Panc1 (cell line): ENCODE results near the gene KNG1. TPM values are rescaled to one million over a fixed set of nuclear protein-coding genes. Genes with fewer than 3 reads are reported as not detected.

Experiments used
- ATAC-seq: fragments of 200-7000 bp; cut with Tn5 transposase; 2 replicates; pipeline ENCODE4 v1.9.1; 2020; ENCODE audit warnings: mild to moderate bottlenecking, moderate library complexity
- BruUV-seq: library from RNA; stranded (reverse); fragments of 400-500 nt; replicated peaks from 2 replicates; lab custom pipeline; 2021; lab: Mats Ljungman, UMichigan
- CTCF ChIA-PET: fragments of 300-600 bp; sonication (Branson Sonifier 250); formaldehyde crosslinking; loops from one replicate; lab custom pipeline; 2022; ENCODE audit warnings: antibody characterized with exemption; lab: Charles Lee
- POLR2A ChIA-PET: fragments of 300-600 bp; sonication (Branson Sonifier 250); formaldehyde crosslinking; loops from one replicate; lab custom pipeline; 2022; ENCODE audit warnings: antibody characterized with exemption; lab: Charles Lee
- DNase-seq: peaks from one replicate; pipeline ENCODE4 v3.0.0-alpha.2; 2010; ENCODE audit warnings: low read depth, low spot score
- H3K27ac ChIP-seq: 2 replicates; pipeline ENCODE4 v1.5.1; 2011; ENCODE audit warnings: mild to moderate bottlenecking, low read length, inconsistent platforms
- H3K27me3 ChIP-seq: fragments of 200-500 bp; sonication (Bioruptor generic); 2 replicates; pipeline ENCODE4 v1.6.0; 2014; ENCODE audit warnings: low read length, inconsistent platforms; ENCODE audit not compliant: control insufficient read depth, insufficient read depth
- H3K36me3 ChIP-seq: fragments of 200-500 bp; sonication (Bioruptor generic); 2 replicates; pipeline ENCODE4 v1.5.1; 2014; ENCODE audit warnings: inconsistent platforms, mild to moderate bottlenecking, low read length, moderate library complexity; ENCODE audit not compliant: control insufficient read depth, insufficient read depth
- H3K4me1 ChIP-seq: 2 replicates; pipeline ENCODE4 v1.5.1; 2011; ENCODE audit warnings: inconsistent platforms, mild to moderate bottlenecking, low read length, moderate library complexity; ENCODE audit not compliant: control insufficient read depth, insufficient read depth
- H3K4me3 ChIP-seq, 2 experiments: 2 replicates each; pipeline ENCODE4 v1.5.1; 2011 to 2012; ENCODE audit warnings: low read depth in 2 of 2, low read length in 2 of 2, mild to moderate bottlenecking in 2 of 2, inconsistent platforms in 1 of 2, moderate library complexity in 1 of 2
- H3K9me3 ChIP-seq: fragments of 200-500 bp; sonication (Bioruptor generic); 2 replicates; pipeline ENCODE4 v1.5.1; 2014; ENCODE audit warnings: low read depth, mild to moderate bottlenecking, inconsistent platforms, low read length, moderate library complexity; ENCODE audit not compliant: control insufficient read depth, insufficient read depth
- POLR2AphosphoS5 ChIP-seq: IDR thresholded peaks from 2 replicates; pipeline ENCODE4 v1.6.1; 2012; ENCODE audit warnings: mild to moderate bottlenecking, low read depth, low read length, moderate library complexity
- SIN3A ChIP-seq: IDR thresholded peaks from 2 replicates; pipeline ENCODE4 v1.6.1; 2012; ENCODE audit warnings: low read depth, mild to moderate bottlenecking, low read length, moderate library complexity, borderline replicate concordance; ENCODE audit not compliant: insufficient read depth
- TCF7L2 ChIP-seq: IDR thresholded peaks from 2 replicates; pipeline ENCODE4 v1.6.1; 2011; ENCODE audit warnings: mild to moderate bottlenecking, low read depth, low read length, inconsistent platforms
- in situ Hi-C: cut with HindIII; loops from 2 replicates; pipeline ENCODE4 v1.10.0; 2016; ENCODE audit warnings: low sequenced_read_pairs, low pct_unique_long_range_greater_than_20kb
- intact Hi-C: fragments of 100-400 bp; cut with micrococcal nuclease; formaldehyde crosslinking; loops from one replicate; pipeline ENCODE4 v1.10.0; 2022; ENCODE audit not compliant: unreplicated experiment
- total RNA-seq: library from RNA; stranded (reverse); gene quantifications from one replicate; pipeline ENCODE4 v1.2.1, GENCODE V29; 2021; ENCODE audit not compliant: unreplicated experiment
- TF ChIP-seq, protein P1 (sequence below): fragments of 450-650 bp; IDR thresholded peaks from 2 replicates; pipeline ENCODE4 v1.5.1; 2017; ENCODE audit warnings: mild to moderate bottlenecking
- TF ChIP-seq, protein P2 (sequence below), 2 experiments: IDR thresholded peaks; 2 replicates each; pipeline ENCODE4 v1.6.1; 2011 to 2012; ENCODE audit warnings: low read depth in 2 of 2, control low read depth in 1 of 2, low read length in 1 of 2, mild to moderate bottlenecking in 1 of 2, moderate library complexity in 1 of 2; ENCODE audit not compliant: insufficient read depth in 1 of 2

Gene KNG1
- total RNA-seq, 1 experiment from 2014 or later, result 0.23 TPM

DNA sequence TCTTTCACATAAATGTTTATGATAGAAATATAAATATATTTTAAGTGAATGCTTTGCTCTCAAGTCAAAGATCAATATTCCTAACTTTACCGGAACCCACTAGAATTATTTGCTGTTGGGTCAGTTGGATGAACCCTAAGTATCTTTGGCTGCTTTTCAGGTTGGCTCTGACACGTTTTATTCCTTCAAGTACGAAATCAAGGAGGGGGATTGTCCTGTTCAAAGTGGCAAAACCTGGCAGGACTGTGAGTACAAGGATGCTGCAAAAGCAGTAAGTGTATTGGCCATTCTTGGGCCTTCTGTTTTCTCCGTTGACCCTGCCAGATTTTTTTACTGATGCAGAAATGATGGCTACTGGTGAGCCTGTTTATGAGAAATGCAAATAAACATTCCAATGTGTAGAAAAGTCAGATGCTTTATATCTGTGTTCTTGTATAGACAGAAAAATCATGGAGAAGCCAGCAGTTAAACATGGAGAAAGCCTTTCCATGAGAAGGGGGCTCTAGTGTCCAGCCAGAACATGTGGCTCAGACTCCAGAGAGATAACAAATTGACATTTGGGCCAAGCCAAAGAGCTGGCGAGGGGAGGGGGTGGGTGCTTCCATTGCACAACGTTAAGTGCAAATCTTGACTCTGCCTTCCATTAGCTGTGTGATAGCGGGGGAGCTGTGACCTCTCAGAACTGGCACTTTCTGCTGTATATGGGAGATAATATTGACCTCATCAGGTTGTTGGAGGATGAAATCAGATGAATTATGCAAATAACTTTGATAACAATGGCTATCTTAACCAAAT, 3.0 kb downstream of the KNG1 start:
- ChIA-PET CTCF (no interaction called here), POLR2A (no interaction called here)
- DNase-seq (no peak), ATAC-seq (no peak)
- Histone ChIP-seq H3K9me3 (no peaks in the 10 kb centered on the region), H3K27me3 (no peaks in the 10 kb centered on the region), H3K27ac (no peak overlapping the region), H3K4me3 (no peak overlapping the region), H3K36me3 (no peaks in the 10 kb centered on the region), H3K4me1 (no peaks in the 10 kb centered on the region)
- intact Hi-C loops, result no loop called here
- TF ChIP-seq TCF7L2, result no peak
- no TSS peak for BruUV-seq
- in situ Hi-C loops, result no loop called here

DNA sequence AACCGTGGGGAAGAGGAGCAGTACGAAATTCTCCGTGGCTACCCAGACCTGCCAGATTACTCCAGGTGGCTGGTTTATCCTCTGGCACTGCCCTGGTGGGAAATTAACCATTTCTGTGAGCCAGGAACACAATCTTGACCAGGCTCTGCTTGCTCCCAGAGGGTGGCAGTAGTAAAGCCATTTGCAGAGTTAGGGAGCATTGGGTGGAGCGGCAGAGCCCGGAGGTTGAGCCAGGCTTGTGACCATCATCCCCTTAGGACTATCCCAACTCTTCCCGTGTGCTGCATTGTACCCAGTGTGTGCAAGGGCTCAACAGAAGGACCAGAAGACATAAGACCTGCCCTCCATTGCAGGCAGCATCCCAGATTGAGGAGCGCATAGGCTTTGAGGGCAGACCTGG, 5.3 kb downstream of the KNG1 start:
- H3K27ac ChIP-seq, result no peak overlapping the region
- no peaks in the 10 kb centered on the region for H3K4me1 ChIP-seq
- BruUV-seq, result no TSS peak
- TF ChIP-seq, protein P1, sequence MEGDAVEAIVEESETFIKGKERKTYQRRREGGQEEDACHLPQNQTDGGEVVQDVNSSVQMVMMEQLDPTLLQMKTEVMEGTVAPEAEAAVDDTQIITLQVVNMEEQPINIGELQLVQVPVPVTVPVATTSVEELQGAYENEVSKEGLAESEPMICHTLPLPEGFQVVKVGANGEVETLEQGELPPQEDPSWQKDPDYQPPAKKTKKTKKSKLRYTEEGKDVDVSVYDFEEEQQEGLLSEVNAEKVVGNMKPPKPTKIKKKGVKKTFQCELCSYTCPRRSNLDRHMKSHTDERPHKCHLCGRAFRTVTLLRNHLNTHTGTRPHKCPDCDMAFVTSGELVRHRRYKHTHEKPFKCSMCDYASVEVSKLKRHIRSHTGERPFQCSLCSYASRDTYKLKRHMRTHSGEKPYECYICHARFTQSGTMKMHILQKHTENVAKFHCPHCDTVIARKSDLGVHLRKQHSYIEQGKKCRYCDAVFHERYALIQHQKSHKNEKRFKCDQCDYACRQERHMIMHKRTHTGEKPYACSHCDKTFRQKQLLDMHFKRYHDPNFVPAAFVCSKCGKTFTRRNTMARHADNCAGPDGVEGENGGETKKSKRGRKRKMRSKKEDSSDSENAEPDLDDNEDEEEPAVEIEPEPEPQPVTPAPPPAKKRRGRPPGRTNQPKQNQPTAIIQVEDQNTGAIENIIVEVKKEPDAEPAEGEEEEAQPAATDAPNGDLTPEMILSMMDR, result peak; percentile 53
- TF ChIP-seq, protein P2, sequence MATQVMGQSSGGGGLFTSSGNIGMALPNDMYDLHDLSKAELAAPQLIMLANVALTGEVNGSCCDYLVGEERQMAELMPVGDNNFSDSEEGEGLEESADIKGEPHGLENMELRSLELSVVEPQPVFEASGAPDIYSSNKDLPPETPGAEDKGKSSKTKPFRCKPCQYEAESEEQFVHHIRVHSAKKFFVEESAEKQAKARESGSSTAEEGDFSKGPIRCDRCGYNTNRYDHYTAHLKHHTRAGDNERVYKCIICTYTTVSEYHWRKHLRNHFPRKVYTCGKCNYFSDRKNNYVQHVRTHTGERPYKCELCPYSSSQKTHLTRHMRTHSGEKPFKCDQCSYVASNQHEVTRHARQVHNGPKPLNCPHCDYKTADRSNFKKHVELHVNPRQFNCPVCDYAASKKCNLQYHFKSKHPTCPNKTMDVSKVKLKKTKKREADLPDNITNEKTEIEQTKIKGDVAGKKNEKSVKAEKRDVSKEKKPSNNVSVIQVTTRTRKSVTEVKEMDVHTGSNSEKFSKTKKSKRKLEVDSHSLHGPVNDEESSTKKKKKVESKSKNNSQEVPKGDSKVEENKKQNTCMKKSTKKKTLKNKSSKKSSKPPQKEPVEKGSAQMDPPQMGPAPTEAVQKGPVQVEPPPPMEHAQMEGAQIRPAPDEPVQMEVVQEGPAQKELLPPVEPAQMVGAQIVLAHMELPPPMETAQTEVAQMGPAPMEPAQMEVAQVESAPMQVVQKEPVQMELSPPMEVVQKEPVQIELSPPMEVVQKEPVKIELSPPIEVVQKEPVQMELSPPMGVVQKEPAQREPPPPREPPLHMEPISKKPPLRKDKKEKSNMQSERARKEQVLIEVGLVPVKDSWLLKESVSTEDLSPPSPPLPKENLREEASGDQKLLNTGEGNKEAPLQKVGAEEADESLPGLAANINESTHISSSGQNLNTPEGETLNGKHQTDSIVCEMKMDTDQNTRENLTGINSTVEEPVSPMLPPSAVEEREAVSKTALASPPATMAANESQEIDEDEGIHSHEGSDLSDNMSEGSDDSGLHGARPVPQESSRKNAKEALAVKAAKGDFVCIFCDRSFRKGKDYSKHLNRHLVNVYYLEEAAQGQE (IDR thresholded peaks at IDR 0.05; ENCODE audit: insufficient read depth in 1 of 2, low read depth in 2 of 2, low read length in 1 of 2), result no peak
- TF ChIP-seq SIN3A, result no peak
- TF ChIP-seq POLR2AphosphoS5, result no peak
- TF ChIP-seq TCF7L2, result no peak
- ChIA-PET CTCF (interaction anchor here (0.6 kb wide), 1 partner anchor 463 kb away, joined by 3 read pairs; no protein-coding TSS in a partner anchor), POLR2A (no interaction called here)
- intact Hi-C loops, result no loop called here
- ATAC-seq (peak; percentile 82), DNase-seq (no peak)
- no peak overlapping the region for H3K4me3 ChIP-seq
- H3K36me3 ChIP-seq, result no peaks in the 10 kb centered on the region
- in situ Hi-C loops, result no loop called here
- H3K27me3 ChIP-seq, result no peaks in the 10 kb centered on the region
- H3K9me3 ChIP-seq, result no peaks in the 10 kb centered on the region

DNA sequence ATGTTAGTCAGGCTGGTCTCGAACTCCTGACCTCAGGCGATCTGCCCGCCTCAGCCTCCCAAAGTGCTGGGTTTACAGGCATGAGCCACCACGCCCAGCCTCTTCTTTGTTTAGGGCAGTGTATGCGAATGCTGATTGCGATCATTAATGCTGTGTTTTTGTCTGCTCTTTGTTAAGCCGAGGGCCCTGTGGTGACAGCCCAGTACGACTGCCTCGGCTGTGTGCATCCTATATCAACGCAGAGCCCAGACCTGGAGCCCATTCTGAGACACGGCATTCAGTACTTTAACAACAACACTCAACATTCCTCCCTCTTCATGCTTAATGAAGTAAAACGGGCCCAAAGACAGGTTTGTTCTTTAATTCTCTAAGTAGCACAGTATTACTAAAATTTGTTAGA, 7.8 kb downstream of the KNG1 start:
- ATAC-seq (no peak), DNase-seq (no peak)
- Histone ChIP-seq H3K9me3 (no peaks in the 10 kb centered on the region), H3K4me3 (no peak overlapping the region), H3K36me3 (no peaks in the 10 kb centered on the region), H3K27me3 (no peaks in the 10 kb centered on the region), H3K27ac (no peak overlapping the region), H3K4me1 (no peaks in the 10 kb centered on the region)
- in situ Hi-C loops (no loop called here), intact Hi-C loops (no loop called here)
- no TSS peak for BruUV-seq
- ChIA-PET POLR2A (no interaction called here), CTCF (no interaction called here)
- TF ChIP-seq, protein P1, result no peak
- TF ChIP-seq POLR2AphosphoS5, result no peak
- no peak for TF ChIP-seq TCF7L2
- no peak for TF ChIP-seq SIN3A
- TF ChIP-seq, protein P2 (IDR thresholded peaks at IDR 0.05; ENCODE audit: insufficient read depth in 1 of 2, low read depth in 2 of 2, low read length in 1 of 2), result no peak
